ENCODE measurements around the gene ATCAY. TPM values are rescaled to one million over a fixed set of nuclear protein-coding genes. Genes with fewer than 3 reads are reported as not detected.

The ATCAY gene
- 10 to 100 TPM in 5 of 8 experiments, under 1 TPM in 2, not detected in 1; 0.10 to 58.2 (median 48.6) TPM for total RNA-seq

- ATAC-seq (replicated peaks in 6 of 8): peak in 7 of 8 experiments; percentile 44 to 83 (median 79)
- no peaks in the 10 kb centered on the region for H3K4me1 ChIP-seq (replicated peaks in 1 of 2)
- peak within 1 kb of the TSS; percentile 83 to 97 for H3K27ac ChIP-seq
- H3K4me3 ChIP-seq: peak within 1 kb of the TSS; percentile 44 to 83 (median 66)
- 0 to 1% (median 0%) methylated on average over 2 to 20 of the region's 49 CpGs; no CpG with 5 or more reads in 4 of the 10 experiments for WGBS, 10 experiments
- in situ Hi-C loops (cut with MboI; ENCODE audit: low pct_unique_long_range_greater_than_20kb in 2 of 9, low sequenced_read_pairs in 9 of 9, unreplicated experiment in 9 of 9): no loop called here
These were observed at the start of gene ATCAY for GRCh38 chr19:3880471-3881271. ATCAY (plus strand) TSS chr19:3880685; CDS start chr19:3885768, 5,083 bp downstream.

GRCh38 chr19:3831601-3832000 lies 48.9 kb upstream of the ATCAY start:
- no peaks in the 10 kb centered on the region for H3K4me1 ChIP-seq (replicated peaks in 1 of 2)
- in situ Hi-C loops (cut with MboI; ENCODE audit: low pct_unique_long_range_greater_than_20kb in 2 of 9, low sequenced_read_pairs in 9 of 9, unreplicated experiment in 9 of 9): no loop called here
- no peak overlapping the region for H3K4me3 ChIP-seq
- 100% methylated on average over 1 of the region's 19 CpGs; no CpG with 5 or more reads in 9 of the 10 experiments for WGBS, 10 experiments
- H3K27ac ChIP-seq: no peak overlapping the region
- no peak for ATAC-seq (replicated peaks in 6 of 8)

- no peak overlapping the region for H3K4me3 ChIP-seq
- ATAC-seq (replicated peaks in 6 of 8): no peak
- H3K27ac ChIP-seq: no peak overlapping the region
- in situ Hi-C loops (cut with MboI; ENCODE audit: low pct_unique_long_range_greater_than_20kb in 2 of 9, low sequenced_read_pairs in 9 of 9, unreplicated experiment in 9 of 9): no loop called here
- no peaks in the 10 kb centered on the region for H3K4me1 ChIP-seq (replicated peaks in 1 of 2)
- WGBS, 10 experiments: 50 to 96% (median 86%) methylated on average over 1 to 3 of the region's 6 CpGs; no CpG with 5 or more reads in 6 of the 10 experiments
These were observed 48.5 kb upstream of the ATCAY start for GRCh38 chr19:3832001-3832400.

- no peak for ATAC-seq (replicated peaks in 6 of 8)
- WGBS, 10 experiments: 31 to 100% (median 74%) methylated on average over 1 to 17 of the region's 34 CpGs; no CpG with 5 or more reads in 4 of the 10 experiments
- Histone ChIP-seq H3K4me3 (no peak overlapping the region), H3K27ac (no peak overlapping the region), H3K4me1 (replicated peaks in 1 of 2) (no peaks in the 10 kb centered on the region)
- in situ Hi-C loops (cut with MboI; ENCODE audit: low pct_unique_long_range_greater_than_20kb in 2 of 9, low sequenced_read_pairs in 9 of 9, unreplicated experiment in 9 of 9): no loop called here
These were observed 46.7 kb upstream of the ATCAY start for GRCh38 chr19:3833578-3834348.

- Histone ChIP-seq H3K27ac (no peak overlapping the region), H3K4me1 (replicated peaks in 1 of 2) (no peaks in the 10 kb centered on the region), H3K4me3 (no peak overlapping the region)
- in situ Hi-C loops (cut with MboI; ENCODE audit: low pct_unique_long_range_greater_than_20kb in 2 of 9, low sequenced_read_pairs in 9 of 9, unreplicated experiment in 9 of 9): no loop called here
- 49 to 92% (median 73%) methylated on average over 3 to 15 of the region's 35 CpGs; no CpG with 5 or more reads in 4 of the 10 experiments for WGBS, 10 experiments
- ATAC-seq (replicated peaks in 6 of 8): no peak
These were observed 46.0 kb upstream of the ATCAY start for GRCh38 chr19:3834349-3835054.

GRCh38 chr19:3835055-3835435 lies 45.4 kb upstream of the ATCAY start:
- in situ Hi-C loops (cut with MboI; ENCODE audit: low pct_unique_long_range_greater_than_20kb in 2 of 9, low sequenced_read_pairs in 9 of 9, unreplicated experiment in 9 of 9): no loop called here
- no peak for ATAC-seq (replicated peaks in 6 of 8)
- Histone ChIP-seq H3K27ac (no peak overlapping the region), H3K4me3 (no peak overlapping the region), H3K4me1 (replicated peaks in 1 of 2) (no peaks in the 10 kb centered on the region)
- 64 to 100% (median 87%) methylated on average over 2 to 4 of the region's 9 CpGs; no CpG with 5 or more reads in 4 of the 10 experiments for WGBS, 10 experiments

GRCh38 chr19:3836887-3837286 lies 43.6 kb upstream of the ATCAY start:
- H3K4me3 ChIP-seq: no peak overlapping the region
- no peak overlapping the region for H3K27ac ChIP-seq
- no peaks in the 10 kb centered on the region for H3K4me1 ChIP-seq (replicated peaks in 1 of 2)
- in situ Hi-C loops (cut with MboI; ENCODE audit: low pct_unique_long_range_greater_than_20kb in 2 of 9, low sequenced_read_pairs in 9 of 9, unreplicated experiment in 9 of 9): no loop called here
- 33 to 100% (median 82%) methylated on average over 1 to 4 of the region's 6 CpGs; no CpG with 5 or more reads in 2 of the 10 experiments for WGBS, 10 experiments
- no peak for ATAC-seq (replicated peaks in 6 of 8)

GRCh38 chr19:3837332-3837731 lies 43.2 kb upstream of the ATCAY start:
- ATAC-seq (replicated peaks in 6 of 8): no peak
- in situ Hi-C loops (cut with MboI; ENCODE audit: low pct_unique_long_range_greater_than_20kb in 2 of 9, low sequenced_read_pairs in 9 of 9, unreplicated experiment in 9 of 9): no loop called here
- Histone ChIP-seq H3K27ac (no peak overlapping the region), H3K4me3 (no peak overlapping the region), H3K4me1 (replicated peaks in 1 of 2) (no peaks in the 10 kb centered on the region)
- WGBS, 10 experiments: 71 to 100% (median 89%) methylated on average over 1 to 11 of the region's 17 CpGs; no CpG with 5 or more reads in 2 of the 10 experiments

GRCh38 chr19:3837922-3838321 lies 42.6 kb upstream of the ATCAY start:
- 40 to 97% (median 95%) methylated on average over 1 to 14 of the region's 19 CpGs; no CpG with 5 or more reads in 4 of the 10 experiments for whole genome bisulfite sequencing, 10 experiments
- Histone ChIP-seq H3K4me1 (replicated peaks in 1 of 2) (no peaks in the 10 kb centered on the region), H3K27ac (no peak overlapping the region), H3K4me3 (no peak overlapping the region)
- in situ Hi-C loops (cut with MboI; ENCODE audit: low pct_unique_long_range_greater_than_20kb in 2 of 9, low sequenced_read_pairs in 9 of 9, unreplicated experiment in 9 of 9): no loop called here
- ATAC-seq (replicated peaks in 6 of 8): no peak

- in situ Hi-C loops (cut with MboI; ENCODE audit: low pct_unique_long_range_greater_than_20kb in 2 of 9, low sequenced_read_pairs in 9 of 9, unreplicated experiment in 9 of 9): no loop called here
- peak in 1 of 8 experiments; percentile 12 for ATAC-seq (replicated peaks in 6 of 8)
These were observed 41.8 kb upstream of the ATCAY start for GRCh38 chr19:3838661-3839060.

GRCh38 chr19:3839941-3840340 lies 40.5 kb upstream of the ATCAY start:
- in situ Hi-C loops (cut with MboI; ENCODE audit: low pct_unique_long_range_greater_than_20kb in 2 of 9, low sequenced_read_pairs in 9 of 9, unreplicated experiment in 9 of 9): no loop called here
- H3K4me3 ChIP-seq: no peak overlapping the region
- peak in 1 of 8 experiments; percentile 24 for ATAC-seq (replicated peaks in 6 of 8)
- WGBS, 10 experiments: 29 to 80% (median 64%) methylated on average over 1 to 10 of the region's 13 CpGs; no CpG with 5 or more reads in 1 of the 10 experiments
- H3K27ac ChIP-seq: no peak overlapping the region
- no peaks in the 10 kb centered on the region for H3K4me1 ChIP-seq (replicated peaks in 1 of 2)

More at GRCh38 chr19:3838661-3839060, 41.8 kb upstream of the ATCAY start:
- no peak overlapping the region for H3K27ac ChIP-seq
- no peaks in the 10 kb centered on the region for H3K4me1 ChIP-seq (replicated peaks in 1 of 2)
- 40 to 71% (median 66%) methylated on average over 2 to 4 of the region's 13 CpGs; no CpG with 5 or more reads in 6 of the 10 experiments for WGBS, 10 experiments
- H3K4me3 ChIP-seq: no peak overlapping the region

- no peak for ATAC-seq (replicated peaks in 6 of 8)
- in situ Hi-C loops (cut with MboI; ENCODE audit: low pct_unique_long_range_greater_than_20kb in 2 of 9, low sequenced_read_pairs in 9 of 9, unreplicated experiment in 9 of 9): no loop called here
- Histone ChIP-seq H3K27ac (no peak overlapping the region), H3K4me3 (no peak overlapping the region), H3K4me1 (replicated peaks in 1 of 2) (no peaks in the 10 kb centered on the region)
- WGBS, 10 experiments: 73 to 100% (median 92%) methylated on average over 1 to 4 of the region's 10 CpGs; no CpG with 5 or more reads in 4 of the 10 experiments
These were observed 39.7 kb upstream of the ATCAY start for GRCh38 chr19:3840804-3841203.
